RWPE2 (cell line): ENCODE measurements around the gene ACSS2.
"Not testable (repeated sequence)": the region's sequence is repeated elsewhere in the genome, so short reads cannot be mapped to it uniquely, and the experiment has no call there.

Experiments
- ATAC-seq: fragments of 200-7000 bp; cut with Tn5 transposase; 3 replicates; pipeline ENCODE4 v1.9.1; 2021; ENCODE audit warnings: low read depth
- DNase-seq: peaks from one replicate; pipeline ENCODE4 v3.0.0-alpha.2; 2020; ENCODE audit warnings: low spot score
- H3K27ac ChIP-seq: fragments of 450-650 bp; 2 replicates; pipeline ENCODE4 v1.5.1; 2017; ENCODE audit warnings: mild to moderate bottlenecking; ENCODE audit not compliant: poor library complexity, severe bottlenecking
- H3K27me3 ChIP-seq: fragments of 250-450 bp; sonication (Bioruptor Pico); 2 replicates; pipeline ENCODE4 v1.5.1; 2021; ENCODE audit warnings: mild to moderate bottlenecking, moderate library complexity; ENCODE audit not compliant: insufficient read depth, poor library complexity, severe bottlenecking
- H3K36me3 ChIP-seq: fragments of 250-450 bp; sonication (Bioruptor Pico); 2 replicates; pipeline ENCODE4 v1.5.1; 2020; ENCODE audit warnings: low read depth, mild to moderate bottlenecking, moderate library complexity
- H3K4me1 ChIP-seq: fragments of 250-450 bp; sonication (Bioruptor Pico); 2 replicates; pipeline ENCODE4 v1.5.1; 2021; ENCODE audit warnings: mild to moderate bottlenecking, moderate library complexity; ENCODE audit not compliant: insufficient read depth, poor library complexity, severe bottlenecking
- H3K4me3 ChIP-seq: fragments of 250-450 bp; sonication (Bioruptor Pico); 2 replicates; pipeline ENCODE4 v1.5.1; 2021; ENCODE audit warnings: mild to moderate bottlenecking, moderate library complexity; ENCODE audit not compliant: severe bottlenecking
- H3K9me3 ChIP-seq: fragments of 250-450 bp; sonication (Bioruptor Pico); 2 replicates; pipeline ENCODE4 v1.5.1; 2021; ENCODE audit warnings: mild to moderate bottlenecking, moderate library complexity; ENCODE audit not compliant: severe bottlenecking
- TF ChIP-seq, protein P1 (sequence below): fragments of 450-650 bp; IDR thresholded peaks from one replicate; pipeline ENCODE4 v1.5.1; 2017; ENCODE audit warnings: mild to moderate bottlenecking, moderate library complexity; ENCODE audit not compliant: poor library complexity, severe bottlenecking

Gene ACSS2

DNA sequence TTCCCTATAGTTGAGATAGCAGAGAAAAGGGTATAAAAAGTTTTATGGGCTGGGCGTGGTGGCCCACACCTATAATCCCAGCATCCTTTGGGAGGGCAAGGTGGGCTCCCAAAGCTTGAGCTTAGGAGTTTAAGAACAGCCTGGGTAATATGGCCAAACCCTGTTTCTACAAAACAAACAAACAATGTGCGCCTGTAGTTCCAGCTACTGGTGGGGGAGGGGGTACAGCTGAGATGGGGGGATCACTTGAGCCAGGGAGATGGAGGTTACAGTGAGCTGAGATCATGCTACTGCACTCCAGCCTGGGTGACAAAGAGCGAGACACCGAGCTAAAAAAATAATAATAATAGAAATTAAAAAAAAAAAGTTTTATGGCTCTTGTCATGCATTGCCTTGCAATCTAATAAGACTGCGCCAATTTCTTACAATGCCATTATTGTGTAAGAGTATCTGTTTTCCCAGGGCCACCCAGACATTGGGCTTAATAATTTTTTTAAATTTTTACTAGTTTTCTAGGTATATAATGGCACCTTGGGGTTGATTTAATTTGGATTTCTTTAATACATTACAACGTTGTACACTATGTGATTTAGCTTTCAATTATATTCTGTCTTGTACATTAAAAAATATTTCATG, 3.9 kb downstream of the ACSS2 start:
- Histone ChIP-seq H3K27me3 (no peaks in the 10 kb centered on the region), H3K4me3 (no peak overlapping the region), H3K9me3 (no peaks in the 10 kb centered on the region), H3K36me3 (peaks cover 69% of the 10 kb centered on the region), H3K4me1 (peaks cover 21% of the 10 kb centered on the region), H3K27ac (no peak overlapping the region)
- DNase-seq (no peak), ATAC-seq (no peak)
- TF ChIP-seq, protein P1, sequence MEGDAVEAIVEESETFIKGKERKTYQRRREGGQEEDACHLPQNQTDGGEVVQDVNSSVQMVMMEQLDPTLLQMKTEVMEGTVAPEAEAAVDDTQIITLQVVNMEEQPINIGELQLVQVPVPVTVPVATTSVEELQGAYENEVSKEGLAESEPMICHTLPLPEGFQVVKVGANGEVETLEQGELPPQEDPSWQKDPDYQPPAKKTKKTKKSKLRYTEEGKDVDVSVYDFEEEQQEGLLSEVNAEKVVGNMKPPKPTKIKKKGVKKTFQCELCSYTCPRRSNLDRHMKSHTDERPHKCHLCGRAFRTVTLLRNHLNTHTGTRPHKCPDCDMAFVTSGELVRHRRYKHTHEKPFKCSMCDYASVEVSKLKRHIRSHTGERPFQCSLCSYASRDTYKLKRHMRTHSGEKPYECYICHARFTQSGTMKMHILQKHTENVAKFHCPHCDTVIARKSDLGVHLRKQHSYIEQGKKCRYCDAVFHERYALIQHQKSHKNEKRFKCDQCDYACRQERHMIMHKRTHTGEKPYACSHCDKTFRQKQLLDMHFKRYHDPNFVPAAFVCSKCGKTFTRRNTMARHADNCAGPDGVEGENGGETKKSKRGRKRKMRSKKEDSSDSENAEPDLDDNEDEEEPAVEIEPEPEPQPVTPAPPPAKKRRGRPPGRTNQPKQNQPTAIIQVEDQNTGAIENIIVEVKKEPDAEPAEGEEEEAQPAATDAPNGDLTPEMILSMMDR = no peak

DNA sequence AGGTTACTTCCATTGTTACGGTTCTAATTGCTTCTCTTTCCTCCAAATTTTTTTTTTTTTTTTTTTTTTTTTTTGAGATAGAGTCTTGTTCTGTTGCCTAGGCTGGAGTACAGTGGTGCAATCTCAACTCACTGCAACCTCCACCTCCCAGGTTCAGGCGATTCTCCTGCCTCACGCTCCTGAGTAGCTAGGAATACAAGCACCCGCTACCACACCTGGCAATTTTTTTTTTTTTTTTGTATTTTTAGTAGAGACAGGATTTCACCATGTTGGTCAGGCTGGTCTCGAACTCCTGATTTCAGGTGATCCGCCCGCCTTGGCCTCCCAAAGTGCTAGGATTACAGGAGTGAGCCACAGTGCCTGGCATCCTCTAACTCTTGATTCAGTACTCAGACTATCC, 4.6 kb downstream of the ACSS2 start:
- H3K27ac ChIP-seq, H3K4me3 ChIP-seq, DNase-seq, ATAC-seq, H3K27me3 ChIP-seq, H3K9me3 ChIP-seq: not testable (repeated sequence)
- Histone ChIP-seq H3K36me3 (peaks cover 75% of the 10 kb centered on the region), H3K4me1 (peaks cover 16% of the 10 kb centered on the region)

DNA sequence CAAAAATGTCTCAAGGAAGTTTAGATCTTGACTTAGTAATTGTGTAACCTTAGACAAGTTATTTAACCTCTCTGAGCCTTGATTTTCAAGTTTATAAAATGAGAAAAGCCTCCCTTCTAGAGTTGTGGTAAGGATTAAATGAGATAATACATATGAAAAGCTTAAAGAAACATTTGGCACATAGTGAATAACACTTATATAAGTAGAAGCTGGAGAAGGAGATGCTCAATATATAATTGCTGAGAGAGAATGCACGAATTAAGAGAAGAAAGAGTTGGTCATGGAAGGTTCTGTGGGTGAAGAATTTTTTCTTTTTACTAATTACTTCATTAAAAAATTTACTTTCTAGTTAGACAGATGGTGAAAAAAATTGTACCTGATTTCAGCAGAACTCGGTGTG, 5.3 kb downstream of the ACSS2 start:
- ATAC-seq = no peak

DNA sequence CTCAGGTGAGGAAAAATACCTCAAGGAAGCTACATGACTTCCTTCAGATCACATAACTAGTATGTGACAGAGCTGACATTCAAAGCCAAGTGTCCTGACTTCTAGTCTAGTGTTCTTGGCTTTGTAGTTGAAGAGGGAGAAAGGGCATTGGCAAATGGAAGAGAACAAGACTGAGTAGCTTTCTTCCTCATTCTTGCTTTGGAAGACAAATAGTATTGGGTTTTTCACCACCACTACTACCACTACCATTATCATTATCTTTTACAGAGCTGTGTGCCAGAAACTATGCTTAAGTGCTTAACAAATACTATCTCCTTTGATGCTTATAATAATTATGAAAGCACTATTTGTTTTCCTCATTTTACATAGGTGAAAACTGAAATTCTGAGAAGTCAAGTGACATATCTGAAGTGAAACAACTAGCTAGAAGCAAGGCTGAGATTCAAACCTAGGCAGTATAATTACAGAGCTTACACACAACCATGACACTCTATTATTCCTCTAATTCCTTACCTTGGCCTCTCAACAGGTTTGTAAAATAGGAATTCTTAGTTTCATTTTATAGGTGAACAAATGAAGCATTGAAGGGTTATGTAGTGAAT, 6.8 kb downstream of the ACSS2 start:
- DNase-seq (no peak), ATAC-seq (no peak; the same call in 2 of the 3 replicates)
- no peak overlapping the region for H3K27ac ChIP-seq
- H3K36me3 ChIP-seq = peaks cover 92% of the 10 kb centered on the region
- no peak overlapping the region for H3K4me3 ChIP-seq
- peaks cover 12% of the 10 kb centered on the region for H3K4me1 ChIP-seq
- TF ChIP-seq, protein P1 = no peak
- no peaks in the 10 kb centered on the region for H3K9me3 ChIP-seq
- H3K27me3 ChIP-seq = no peaks in the 10 kb centered on the region

More for the DNA sequence above, 5.3 kb downstream of the ACSS2 start:
- Histone ChIP-seq H3K4me3 (no peak overlapping the region), H3K27me3 (no peaks in the 10 kb centered on the region), H3K27ac (no peak overlapping the region), H3K36me3 (peaks cover 82% of the 10 kb centered on the region), H3K9me3 (no peaks in the 10 kb centered on the region), H3K4me1 (peaks cover 16% of the 10 kb centered on the region)
- no peak for DNase-seq
- TF ChIP-seq, protein P1 = no peak

DNA sequence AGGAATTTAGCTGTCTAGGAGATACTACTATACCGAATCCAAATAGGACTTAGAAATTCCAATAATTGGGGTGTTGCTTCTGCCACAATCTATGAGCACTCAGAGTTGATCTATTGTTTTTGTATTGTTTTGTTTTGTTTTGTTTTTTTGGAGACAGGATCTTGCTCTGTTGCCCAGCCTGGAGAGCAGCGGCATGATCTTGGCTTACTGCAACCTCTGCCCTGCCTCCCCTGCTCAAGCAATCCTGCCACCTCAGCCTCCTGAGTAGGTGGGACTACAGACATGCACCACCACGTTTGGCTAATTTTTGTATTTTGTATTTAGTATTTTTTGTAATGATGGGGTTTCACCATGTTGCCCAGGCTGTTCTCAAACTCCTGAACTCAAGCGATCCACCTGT, 7.4 kb downstream of the ACSS2 start:
- no peak overlapping the region for H3K4me3 ChIP-seq
- TF ChIP-seq, protein P1 = no peak
- H3K4me1 ChIP-seq = peaks cover 9% of the 10 kb centered on the region
- no peak overlapping the region for H3K27ac ChIP-seq
- peaks cover 92% of the 10 kb centered on the region for H3K36me3 ChIP-seq
- ATAC-seq = no peak
- H3K27me3 ChIP-seq = no peaks in the 10 kb centered on the region
- no peak for DNase-seq
- no peaks in the 10 kb centered on the region for H3K9me3 ChIP-seq
